Kidney (tissue), 14 donors: ENCODE data around the gene PYGB. TPM values are rescaled to one million over a fixed set of nuclear protein-coding genes. Genes with fewer than 3 reads are reported as not detected.

Experiments used
- DNase-seq, 5 donors: peaks; one replicate each; pipeline ENCODE4 v3.0.0-alpha.2; 2013 to 2020
- FAIRE-seq: peaks from 2 replicates; lab custom pipeline; 2012; peaks lifted over from hg19 to GRCh38; lab: Jason Lieb, UNC
- H3K27ac ChIP-seq, 2 donors: one replicate each; pipeline ENCODE4 v1.7.0; 2013; ENCODE audit warnings: low read depth in 2 of 2, low read length in 2 of 2, inconsistent platforms in 1 of 2
- H3K27me3 ChIP-seq: one replicate; pipeline ENCODE4 v1.7.1; 2013; ENCODE audit warnings: low read length, inconsistent platforms; ENCODE audit not compliant: control insufficient read depth, insufficient read depth
- H3K36me3 ChIP-seq, 3 donors: one replicate each; pipeline versions ENCODE4 v1.7.0 to v1.7.1; 2013; ENCODE audit warnings: low read length in 3 of 3, control low read depth in 1 of 3, inconsistent platforms in 1 of 3; ENCODE audit not compliant: insufficient read depth in 3 of 3, control insufficient read depth in 2 of 3
- H3K4me1 ChIP-seq, 3 donors: one replicate each; pipeline versions ENCODE4 v1.7.0 to v1.7.1; 2013; ENCODE audit warnings: low read length in 3 of 3, inconsistent platforms in 1 of 3, low read depth in 1 of 3; ENCODE audit not compliant: control insufficient read depth in 2 of 3, insufficient read depth in 2 of 3
- H3K4me3 ChIP-seq, 3 donors: one replicate each; pipeline versions ENCODE4 v1.7.0 to v1.8.1; 2013; ENCODE audit warnings: low read length in 3 of 3, control low read depth in 1 of 3, inconsistent platforms in 1 of 3
- H3K9ac ChIP-seq, 3 donors: one replicate each; pipeline versions ENCODE4 v1.7.0 to v1.7.1; 2013; ENCODE audit warnings: low read length in 3 of 3, control low read depth in 1 of 3, inconsistent platforms in 1 of 3
- H3K9me3 ChIP-seq, 3 donors: one replicate each; pipeline versions ENCODE4 v1.7.0 to v1.7.1; 2013; ENCODE audit warnings: low read length in 3 of 3, control low read depth in 1 of 3, inconsistent platforms in 1 of 3; ENCODE audit not compliant: control insufficient read depth in 2 of 3, insufficient read depth in 1 of 3
- CTCF ChIP-seq: IDR thresholded peaks from 3 replicates; pipeline ENCODE4 v1.5.1; 2012; ENCODE audit warnings: mild to moderate bottlenecking, moderate library complexity, borderline replicate concordance; ENCODE audit not compliant: insufficient read depth; ENCODE audit errors: extremely low read depth
- intact Hi-C: fragments of 100-400 bp; cut with DNase I; formaldehyde crosslinking; loops from one replicate; pipeline ENCODE4 v1.11.1; 2022
- polyA plus RNA-seq: library from polyadenylated mRNA; stranded (reverse); fragments of 350-450 nt; fragmentation: Illumina TruSeq; extraction: RNeasy Lipid Tissue Mini Kit (QIAGEN cat#74804); gene quantifications from one replicate; pipeline ENCODE4 v1.2.3, GENCODE V29; 2014; ENCODE audit warnings: low read depth, low replicate concordance; ENCODE audit not compliant: insufficient read depth
- total RNA-seq: library from RNA; stranded (reverse); fragmentation: NEBNext Ultra II Directional; extraction: Animal tissue kit (Norgen Biotek cat#: 25700); gene quantifications from one replicate; pipeline ENCODE4 v1.2.1, GENCODE V29; 2021
- donor health status: control.
- donor health status: control.
- donor health status: control.
- donor health status: control.
- donor health status: control.
- donor health status: DM: yes; HTN: yes; CAD: no.
- donor health status: Normal renal cell carcinoma (clear cell type).

Gene PYGB
- total and polyA plus RNA-seq, 2 donors from 2014 or later = 50.9 to 176 TPM

- no peak for TF ChIP-seq CTCF
- FAIRE-seq (no peak), DNase-seq (no peak)
- H3K9ac ChIP-seq = no peak overlapping the region
- H3K36me3 ChIP-seq = peaks cover 0 to 2% (median 0%) of the 10 kb centered on the region in 3 donors
- no peak overlapping the region for H3K27ac ChIP-seq
- no peaks in the 10 kb centered on the region for H3K27me3 ChIP-seq
- H3K4me1 ChIP-seq = peaks cover 0 to 9% (median 3%) of the 10 kb centered on the region in 3 donors
- intact Hi-C loops = no loop called here
- H3K4me3 ChIP-seq = no peak overlapping the region
- H3K9me3 ChIP-seq = no peaks in the 10 kb centered on the region
Observed at GRCh38 chr20:25199473-25200260, 48.2 kb upstream of the PYGB start.

GRCh38 chr20:25203089-25203488 lies 44.8 kb upstream of the PYGB start:
- intact Hi-C loops = no loop called here
- Histone ChIP-seq H3K36me3 (no peaks in the 10 kb centered on the region), H3K4me1 (no peaks in the 10 kb centered on the region), H3K9ac (no peak overlapping the region), H3K9me3 (no peaks in the 10 kb centered on the region), H3K27me3 (no peaks in the 10 kb centered on the region), H3K27ac (no peak overlapping the region), H3K4me3 (no peak overlapping the region)
- DNase-seq = no peak
- TF ChIP-seq CTCF = no peak
- no peak for FAIRE-seq

DNA sequence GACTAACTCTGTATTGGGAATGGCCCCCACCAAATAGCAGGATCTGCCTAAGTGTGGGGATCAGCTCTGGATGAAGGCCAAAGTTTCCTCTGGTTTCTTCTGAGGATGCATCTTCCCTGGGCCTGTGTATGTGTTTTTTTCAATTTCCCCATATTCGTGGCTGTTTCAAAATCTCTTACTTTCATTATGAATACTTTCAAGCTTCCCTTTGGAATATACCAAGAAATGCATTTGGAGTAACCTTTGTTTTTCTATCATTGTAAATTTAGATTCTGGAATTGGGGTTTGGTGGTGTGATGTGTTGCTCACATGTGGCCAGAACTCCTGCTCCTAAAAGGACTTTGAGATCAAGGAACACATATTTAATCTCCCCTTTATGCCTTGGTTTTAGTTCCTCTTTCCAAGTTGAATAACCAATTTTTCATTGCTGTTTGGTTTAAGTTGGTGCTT lies 44.0 kb upstream of the PYGB start:
- Histone ChIP-seq H3K36me3 (no peaks in the 10 kb centered on the region), H3K4me1 (no peaks in the 10 kb centered on the region), H3K9me3 (no peaks in the 10 kb centered on the region), H3K27ac (no peak overlapping the region), H3K9ac (no peak overlapping the region), H3K4me3 (no peak overlapping the region), H3K27me3 (no peaks in the 10 kb centered on the region)
- no peak for DNase-seq
- intact Hi-C loops = no loop called here
- no peak for FAIRE-seq
- no peak for TF ChIP-seq CTCF
